ENCODE measurements around the gene FGD4.
"Not testable (repeated sequence)": the region's sequence is repeated elsewhere in the genome, so short reads cannot be mapped to it uniquely, and the experiment has no call there.

Gene FGD4

DNA sequence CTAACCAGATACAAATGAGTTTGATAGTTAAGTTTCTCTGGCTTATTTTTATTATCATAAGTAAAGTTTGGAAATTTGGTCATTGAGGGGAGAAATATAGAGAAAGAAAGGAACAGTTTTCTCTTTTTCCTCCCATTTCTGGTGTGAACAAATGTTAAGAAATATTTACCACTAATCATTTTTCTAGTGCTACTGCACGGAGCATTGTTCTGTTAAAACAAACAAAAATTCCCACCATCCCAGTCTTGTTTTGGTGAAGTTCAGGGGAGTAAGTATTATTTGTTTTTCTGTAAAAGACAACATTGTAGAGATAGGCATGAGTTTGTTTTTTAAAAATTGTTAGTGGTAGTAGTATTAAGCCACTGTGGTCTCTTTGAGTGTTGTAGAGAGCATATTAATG lies 135.3 kb downstream of the FGD4 start:
- no peak overlapping the region for H3K4me3 Mint-ChIP-seq
- no peaks in the 10 kb centered on the region for H3K9me3 Mint-ChIP-seq
- peaks cover 10% of the 10 kb centered on the region for H3K27me3 Mint-ChIP-seq
- H3K4me1 Mint-ChIP-seq = peaks cover 15% of the 10 kb centered on the region
- no peaks in the 10 kb centered on the region for H3K36me3 Mint-ChIP-seq
- H3K27ac Mint-ChIP-seq = no peak overlapping the region

DNA sequence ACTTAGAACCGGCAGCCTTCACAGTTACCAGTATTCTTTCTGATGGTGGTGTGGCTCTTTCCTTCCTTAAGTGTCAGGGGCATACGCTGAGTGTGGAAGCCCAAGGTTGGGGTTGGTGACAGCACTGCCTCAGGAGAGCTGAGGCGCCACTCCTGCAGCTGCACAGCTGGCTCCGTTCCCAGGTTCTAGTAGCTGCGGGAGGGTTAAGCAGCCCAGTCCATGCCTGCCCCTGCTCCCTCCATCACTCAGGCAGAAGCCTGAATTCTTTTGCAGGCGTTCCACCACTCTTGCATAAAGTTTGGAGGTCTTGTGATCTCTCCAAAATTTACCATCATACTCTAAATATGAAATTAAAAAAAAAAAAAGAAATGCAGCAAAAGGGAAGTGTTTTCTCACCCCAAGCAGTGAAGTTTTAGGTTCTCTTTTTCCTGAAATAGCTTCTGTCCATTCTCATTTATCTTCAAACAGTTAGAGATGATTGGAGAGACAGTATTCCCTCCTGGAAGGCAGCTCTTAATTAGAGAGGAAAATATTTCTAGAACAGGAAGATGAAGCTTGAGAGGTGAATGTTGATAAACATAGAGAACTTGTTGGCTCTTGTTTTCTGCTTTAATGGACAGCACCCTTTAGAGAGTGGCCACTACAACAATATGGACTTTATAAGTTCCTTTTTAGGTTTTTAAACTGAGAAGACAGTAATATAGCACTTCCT lies 136.1 kb downstream of the FGD4 start:
- no peak overlapping the region for H3K4me3 Mint-ChIP-seq
- peaks cover 15% of the 10 kb centered on the region for H3K4me1 Mint-ChIP-seq
- no peak overlapping the region for H3K27ac Mint-ChIP-seq
- no peaks in the 10 kb centered on the region for H3K9me3 Mint-ChIP-seq
- no peaks in the 10 kb centered on the region for H3K36me3 Mint-ChIP-seq
- H3K27me3 Mint-ChIP-seq = peaks cover 13% of the 10 kb centered on the region

DNA sequence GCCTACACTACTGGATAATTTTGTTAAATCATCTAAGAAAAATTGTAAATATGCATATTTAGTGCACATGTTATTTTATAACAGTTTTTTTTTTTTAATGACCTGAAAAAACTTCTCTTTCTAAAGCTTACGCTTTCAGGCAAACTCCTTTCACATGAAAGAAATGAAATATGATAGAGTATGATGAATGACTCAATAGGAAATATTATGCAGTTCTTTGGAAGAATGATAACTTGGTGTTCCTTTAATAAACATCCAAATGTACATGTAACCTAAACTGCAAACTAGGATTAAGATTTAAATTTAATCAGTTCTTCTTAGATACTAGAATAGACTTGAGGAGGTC lies 136.6 kb downstream of the FGD4 start:
- Mint-ChIP-seq H3K36me3 (no peaks in the 10 kb centered on the region), H3K4me1 (peaks cover 15% of the 10 kb centered on the region), H3K27me3 (peaks cover 13% of the 10 kb centered on the region), H3K4me3 (no peak overlapping the region), H3K9me3 (no peaks in the 10 kb centered on the region), H3K27ac (no peak overlapping the region)

DNA sequence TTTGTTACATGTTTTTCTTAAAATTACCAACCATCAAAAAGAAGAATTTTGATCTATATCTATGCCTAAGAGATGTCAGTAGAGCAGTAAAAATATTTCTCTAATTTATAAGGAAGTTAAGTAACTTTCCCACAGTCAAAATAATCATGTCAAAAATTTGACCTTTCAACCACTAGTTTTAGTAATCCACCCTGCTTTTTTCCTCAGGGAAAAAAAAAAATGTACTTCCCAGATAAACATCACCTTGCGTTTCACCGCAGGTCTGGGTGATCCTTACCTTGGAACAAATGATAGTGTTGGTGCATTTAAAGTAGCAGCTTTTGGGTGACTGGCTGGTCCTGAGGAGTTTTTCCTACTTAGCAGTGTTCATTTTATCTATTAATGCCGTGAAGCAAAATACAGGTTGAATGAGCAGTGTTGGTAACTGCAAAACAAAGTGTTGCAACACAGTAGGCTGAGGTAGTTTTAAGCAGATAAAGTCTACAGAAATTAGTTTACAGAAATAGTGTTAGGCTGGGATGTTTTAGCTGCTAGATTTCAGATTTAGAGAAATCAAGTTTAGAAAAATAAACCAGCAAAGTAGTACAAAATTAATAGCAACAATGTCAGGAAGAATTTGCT lies 142.5 kb downstream of the FGD4 start:
- Mint-ChIP-seq H3K9me3 (no peaks in the 10 kb centered on the region), H3K4me1 (no peaks in the 10 kb centered on the region), H3K36me3 (no peaks in the 10 kb centered on the region), H3K27me3 (peaks cover 8% of the 10 kb centered on the region), H3K27ac (no peak overlapping the region), H3K4me3 (no peak overlapping the region)

DNA sequence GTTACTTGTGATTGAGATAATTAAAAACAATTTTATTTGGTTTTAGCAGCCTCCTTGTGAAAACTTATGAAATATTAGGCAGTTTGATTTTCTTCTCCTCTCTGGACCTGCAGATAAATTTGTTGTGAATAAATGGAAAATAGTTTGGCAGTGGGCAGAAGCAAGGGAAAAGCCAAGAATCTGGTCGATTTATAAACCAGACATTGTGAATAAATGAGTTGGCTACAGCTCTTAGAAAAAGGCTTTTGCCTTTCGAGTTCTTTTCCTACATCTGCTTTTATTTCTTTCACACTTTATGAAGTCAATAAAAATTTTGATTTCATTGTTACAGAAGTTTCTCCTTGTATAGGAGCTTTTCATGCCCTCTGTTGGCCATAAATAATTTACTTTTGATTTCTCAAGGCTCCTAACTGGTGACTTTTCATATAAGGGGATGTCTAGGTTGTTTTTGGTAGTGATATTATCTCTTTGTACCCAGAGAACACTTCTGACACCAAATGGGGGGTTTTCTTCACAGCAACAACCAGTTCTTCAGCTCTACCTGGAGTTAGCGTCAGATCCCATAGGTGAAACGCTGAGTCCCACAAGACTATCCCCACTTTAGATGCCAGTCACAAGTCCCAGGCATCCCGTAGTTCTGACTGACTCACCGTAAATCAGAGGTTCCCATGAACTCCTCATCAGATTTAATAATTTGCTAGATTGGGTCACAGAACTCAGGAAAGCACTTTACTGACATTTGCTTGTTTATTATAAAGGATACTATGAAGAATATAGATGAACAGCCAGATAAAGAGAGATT lies 143.3 kb downstream of the FGD4 start:
- Mint-ChIP-seq H3K9me3 (no peaks in the 10 kb centered on the region), H3K4me3 (no peak overlapping the region), H3K27me3 (peaks cover 8% of the 10 kb centered on the region), H3K36me3 (no peaks in the 10 kb centered on the region), H3K27ac (no peak overlapping the region), H3K4me1 (no peaks in the 10 kb centered on the region)

DNA sequence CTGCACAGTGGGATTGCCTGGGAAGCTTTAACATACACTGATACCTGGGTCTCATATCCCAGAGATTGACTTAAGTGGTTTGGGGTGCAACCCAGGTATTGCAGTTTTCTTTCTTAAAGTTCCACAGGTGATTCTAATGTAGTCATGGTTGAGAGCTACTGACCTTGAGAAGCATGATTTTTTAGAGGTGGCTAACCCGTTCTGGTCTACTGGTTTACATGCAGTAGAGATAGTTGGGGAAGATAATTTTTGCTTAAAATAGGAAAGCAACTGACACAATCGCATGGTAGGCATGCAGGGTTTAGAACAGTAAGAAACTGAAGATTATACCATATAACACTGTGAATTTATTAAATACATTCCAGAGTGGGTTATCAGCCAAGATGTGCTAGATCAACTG lies 145.5 kb downstream of the FGD4 start:
- H3K9me3 Mint-ChIP-seq = no peaks in the 10 kb centered on the region
- peaks cover 5% of the 10 kb centered on the region for H3K27me3 Mint-ChIP-seq
- H3K4me3 Mint-ChIP-seq = no peak overlapping the region
- H3K4me1 Mint-ChIP-seq = no peaks in the 10 kb centered on the region
- H3K27ac Mint-ChIP-seq = no peak overlapping the region
- no peaks in the 10 kb centered on the region for H3K36me3 Mint-ChIP-seq

DNA sequence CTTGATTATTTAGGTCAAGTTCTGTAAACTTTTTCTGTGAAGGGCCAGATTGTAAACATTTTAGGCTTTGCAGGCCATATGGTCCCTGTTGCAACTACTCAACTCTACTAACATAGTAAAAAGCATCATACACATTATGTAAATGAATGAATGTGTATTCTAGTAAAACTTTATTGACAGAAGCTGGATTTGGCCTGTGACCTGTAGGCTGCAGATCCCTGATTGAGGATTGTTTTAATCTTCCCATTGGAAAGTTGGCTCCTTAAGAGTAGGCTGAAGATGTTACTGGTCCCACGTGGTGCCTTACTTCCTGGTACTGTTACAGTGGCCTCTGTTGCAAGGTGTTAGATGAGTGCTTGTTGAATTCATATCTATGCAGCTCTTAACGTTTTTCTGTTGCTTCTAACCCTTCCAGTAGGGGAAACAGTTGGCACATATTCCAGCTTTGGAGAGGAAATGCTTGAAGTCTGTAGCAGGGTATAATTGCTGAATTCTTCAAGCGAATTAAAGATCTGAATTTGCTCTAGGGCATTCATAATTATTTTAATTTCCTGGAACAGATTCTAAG lies 146.1 kb downstream of the FGD4 start:
- Mint-ChIP-seq H3K27ac (no peak overlapping the region), H3K4me3 (no peak overlapping the region), H3K4me1 (no peaks in the 10 kb centered on the region), H3K27me3 (peaks cover 2% of the 10 kb centered on the region), H3K36me3 (no peaks in the 10 kb centered on the region), H3K9me3 (no peaks in the 10 kb centered on the region)

DNA sequence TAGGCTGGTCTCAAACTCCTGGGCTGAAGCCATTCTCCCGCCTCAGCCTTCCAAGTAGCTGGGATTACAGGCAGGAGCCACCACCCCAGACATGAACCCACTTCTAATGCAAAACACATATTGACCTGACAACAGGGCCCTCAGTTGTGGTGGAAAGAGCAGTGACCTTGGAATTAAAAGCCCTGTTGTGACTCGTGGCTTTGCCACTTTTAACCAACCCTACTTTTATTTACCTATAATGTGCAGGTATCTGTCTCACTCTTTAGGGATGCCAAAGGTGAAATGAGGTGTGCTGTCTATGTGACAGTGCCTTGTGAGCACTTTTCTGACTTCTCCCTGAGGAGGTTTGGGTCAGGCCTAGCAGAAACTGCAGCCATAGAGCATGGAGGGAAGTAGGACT lies 146.9 kb downstream of the FGD4 start:
- no peak overlapping the region for H3K4me3 Mint-ChIP-seq
- H3K4me1 Mint-ChIP-seq = no peaks in the 10 kb centered on the region
- no peaks in the 10 kb centered on the region for H3K9me3 Mint-ChIP-seq
- no peak overlapping the region for H3K27ac Mint-ChIP-seq
- H3K27me3 Mint-ChIP-seq = peaks cover 2% of the 10 kb centered on the region
- H3K36me3 Mint-ChIP-seq = no peaks in the 10 kb centered on the region

DNA sequence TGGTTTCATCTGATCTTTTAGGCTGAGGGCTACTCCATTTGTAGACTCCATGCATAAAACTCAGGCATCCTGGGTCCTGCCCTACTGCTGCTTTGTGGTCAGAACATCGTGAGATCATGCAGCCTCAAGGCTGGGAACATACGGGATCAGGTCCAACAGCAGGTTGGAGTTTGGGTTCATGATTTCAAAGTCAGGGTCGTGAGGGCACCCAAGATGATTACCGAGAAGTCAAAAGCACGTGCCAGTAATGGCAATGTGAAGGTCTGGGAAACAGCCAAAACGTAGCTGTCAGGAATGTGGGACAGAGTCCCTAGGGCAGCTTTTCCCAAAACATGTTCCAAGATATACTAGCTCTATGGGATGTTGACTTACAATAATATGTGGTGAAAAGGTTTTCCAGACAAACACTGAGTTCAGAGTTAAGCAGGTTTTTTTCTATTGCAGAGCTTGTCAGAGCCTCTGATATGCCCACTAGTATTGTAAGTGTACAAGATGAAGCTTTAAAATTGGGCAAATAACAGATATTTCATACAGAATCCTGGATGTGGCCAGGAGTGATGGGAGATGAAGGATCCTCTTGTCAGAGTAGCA lies 149.4 kb downstream of the FGD4 start:
- Mint-ChIP-seq H3K4me1 (no peaks in the 10 kb centered on the region), H3K27me3 (no peaks in the 10 kb centered on the region), H3K9me3 (no peaks in the 10 kb centered on the region), H3K4me3 (no peak overlapping the region), H3K36me3 (no peaks in the 10 kb centered on the region), H3K27ac (no peak overlapping the region)

DNA sequence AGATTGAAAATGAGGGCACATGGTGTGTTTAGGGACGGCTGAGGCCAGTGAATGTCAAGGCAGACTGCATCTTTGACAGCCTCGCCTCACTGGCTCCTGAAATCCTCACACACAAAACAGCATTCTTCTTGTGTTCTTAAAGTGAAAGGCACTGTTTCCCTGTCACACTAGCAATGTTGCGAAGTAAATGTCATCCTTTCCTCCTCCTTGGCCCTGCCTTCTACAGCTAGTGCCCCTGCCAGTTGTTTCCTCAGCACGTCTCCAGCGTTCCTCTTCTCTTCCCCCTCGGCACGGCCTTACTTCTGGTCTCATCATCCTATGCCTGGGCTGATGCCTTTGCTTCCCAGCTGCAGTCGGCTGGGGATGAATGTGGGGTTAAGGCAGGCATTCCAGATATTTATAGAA lies 150.3 kb downstream of the FGD4 start:
- no peak overlapping the region for H3K27ac Mint-ChIP-seq
- no peaks in the 10 kb centered on the region for H3K36me3 Mint-ChIP-seq
- H3K9me3 Mint-ChIP-seq = no peaks in the 10 kb centered on the region
- H3K4me1 Mint-ChIP-seq = no peaks in the 10 kb centered on the region
- no peaks in the 10 kb centered on the region for H3K27me3 Mint-ChIP-seq
- H3K4me3 Mint-ChIP-seq = no peak overlapping the region

DNA sequence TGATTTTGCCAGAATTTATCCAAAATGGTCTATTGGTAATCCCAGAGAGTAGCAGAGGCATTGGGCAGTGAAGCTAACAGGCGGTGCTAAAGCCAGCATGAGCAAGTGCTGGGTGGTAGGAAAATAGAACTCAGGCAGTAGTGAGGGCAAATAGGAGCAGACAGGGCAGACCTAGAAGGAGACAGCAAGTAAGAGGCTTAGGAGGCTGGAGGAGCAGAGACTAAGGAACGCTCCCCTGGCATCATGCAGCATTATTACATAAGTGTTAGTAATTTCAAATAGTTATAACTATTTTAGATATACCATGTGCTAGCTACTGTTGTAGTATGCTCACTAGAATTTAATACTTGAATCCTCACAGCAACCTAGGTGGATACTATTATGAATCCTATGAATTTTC lies 151.7 kb downstream of the FGD4 start:
- Mint-ChIP-seq H3K27ac (no peak overlapping the region), H3K36me3 (no peaks in the 10 kb centered on the region), H3K27me3 (no peaks in the 10 kb centered on the region), H3K9me3 (no peaks in the 10 kb centered on the region), H3K4me3 (no peak overlapping the region), H3K4me1 (no peaks in the 10 kb centered on the region)

DNA sequence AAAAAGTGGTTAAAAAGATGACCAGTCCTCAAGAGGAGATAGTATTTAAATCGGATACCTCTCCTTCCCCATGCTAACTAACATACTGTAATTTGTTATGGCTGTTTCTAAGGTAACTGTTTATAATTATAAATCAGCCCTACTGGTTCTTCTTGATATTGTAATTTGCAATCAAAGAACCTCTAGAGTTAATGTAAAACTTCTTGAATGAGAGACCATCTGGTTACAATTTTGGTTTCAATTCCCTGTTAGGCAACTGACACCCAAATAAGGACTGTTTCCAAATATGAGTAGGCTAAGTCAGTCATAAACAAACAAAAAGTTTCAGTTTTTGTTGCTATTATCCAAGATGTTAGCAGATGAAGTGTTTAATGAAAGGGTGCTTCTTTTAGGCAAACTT lies 159.5 kb downstream of the FGD4 start:
- Mint-ChIP-seq H3K27ac (no peak overlapping the region), H3K27me3 (no peaks in the 10 kb centered on the region), H3K9me3 (no peaks in the 10 kb centered on the region), H3K4me3 (no peak overlapping the region), H3K36me3 (no peaks in the 10 kb centered on the region), H3K4me1 (no peaks in the 10 kb centered on the region)

DNA sequence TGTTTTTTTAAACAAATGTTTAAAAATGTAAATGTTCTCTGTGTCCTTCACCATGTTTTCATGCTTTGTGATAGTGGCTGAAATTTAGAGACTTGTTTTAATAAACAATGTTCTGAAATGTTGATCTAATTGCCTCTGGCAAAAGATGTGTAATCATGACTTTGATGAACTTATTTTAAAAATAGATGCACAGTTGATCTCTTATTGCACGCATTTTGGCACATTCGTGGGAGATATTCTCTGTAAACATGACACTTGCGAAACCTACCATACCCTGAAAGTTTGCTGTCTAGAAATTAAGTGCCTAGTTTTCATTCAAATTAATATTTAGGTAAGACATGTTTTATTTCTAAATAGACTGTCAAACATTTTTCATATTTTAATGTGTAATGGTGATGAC lies 160.1 kb downstream of the FGD4 start:
- H3K36me3 Mint-ChIP-seq = no peaks in the 10 kb centered on the region
- peak overlapping the region; percentile 30 for H3K27ac Mint-ChIP-seq
- no peaks in the 10 kb centered on the region for H3K4me1 Mint-ChIP-seq
- H3K9me3 Mint-ChIP-seq = no peaks in the 10 kb centered on the region
- no peak overlapping the region for H3K4me3 Mint-ChIP-seq
- H3K27me3 Mint-ChIP-seq = no peaks in the 10 kb centered on the region

DNA sequence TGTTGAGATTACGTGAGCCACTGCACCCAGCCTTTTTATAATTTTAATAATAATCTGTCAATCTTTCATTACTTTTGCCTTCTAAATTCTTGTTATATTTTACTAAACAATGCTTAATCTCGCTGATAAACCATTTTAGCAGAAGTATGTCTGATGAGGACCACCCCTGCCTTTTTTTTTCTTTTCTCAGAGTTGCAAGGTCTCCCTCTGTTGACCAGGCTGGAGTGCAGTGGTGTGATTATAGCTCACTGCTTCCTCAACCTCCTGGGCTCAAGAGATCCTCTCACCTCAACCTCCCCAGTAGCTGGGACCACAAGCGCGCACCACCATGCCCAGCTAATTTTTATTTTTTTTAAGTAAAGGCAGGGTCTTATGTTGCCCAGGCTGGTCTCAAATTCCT lies 161.2 kb downstream of the FGD4 start:
- Mint-ChIP-seq H3K27me3 (no peaks in the 10 kb centered on the region), H3K27ac (no peak overlapping the region), H3K36me3 (no peaks in the 10 kb centered on the region), H3K4me1 (no peaks in the 10 kb centered on the region), H3K9me3 (no peaks in the 10 kb centered on the region), H3K4me3 (no peak overlapping the region)

DNA sequence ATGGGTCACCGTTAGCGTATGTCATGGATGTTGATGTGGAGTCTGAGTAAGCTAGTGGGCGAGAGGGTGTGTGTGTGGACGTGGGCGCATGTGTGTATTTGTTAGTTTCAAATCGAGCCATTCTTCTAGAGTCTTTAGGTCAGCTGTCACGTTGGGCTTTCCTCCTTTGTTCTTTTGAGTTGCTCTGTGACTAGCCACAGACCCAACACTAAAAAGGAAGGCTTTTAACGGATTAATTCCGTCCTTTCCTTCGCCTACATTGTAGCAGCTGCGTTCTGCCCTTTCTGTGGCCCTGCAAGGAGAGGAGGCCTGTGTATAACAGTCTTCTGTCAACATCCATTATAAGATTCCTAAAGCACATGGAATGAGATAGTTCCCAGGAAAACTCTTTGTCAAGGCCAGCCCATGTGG lies 162.6 kb downstream of the FGD4 start:
- Mint-ChIP-seq H3K27me3 (no peaks in the 10 kb centered on the region), H3K36me3 (no peaks in the 10 kb centered on the region), H3K4me1 (no peaks in the 10 kb centered on the region), H3K4me3 (no peak overlapping the region), H3K9me3 (no peaks in the 10 kb centered on the region), H3K27ac (no peak overlapping the region)

DNA sequence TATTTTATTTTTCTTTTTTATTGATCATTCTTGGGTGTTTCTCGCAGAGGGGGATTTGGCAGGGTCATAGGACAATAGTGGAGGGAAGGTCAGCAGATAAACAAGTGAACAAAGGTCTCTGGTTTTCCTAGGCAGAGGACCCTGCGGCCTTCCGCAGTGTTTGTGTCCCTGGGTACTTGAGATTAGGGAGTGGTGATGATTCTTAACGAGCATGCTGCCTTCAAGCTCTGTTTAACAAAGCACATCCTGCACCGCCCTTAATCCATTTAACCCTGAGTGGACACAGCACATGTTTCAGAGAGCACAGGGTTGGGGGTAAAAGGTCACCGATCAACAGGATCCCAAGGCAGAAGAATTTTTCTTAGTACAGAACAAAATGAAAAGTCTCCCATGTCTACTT lies 163.1 kb downstream of the FGD4 start:
- not testable (repeated sequence) for H3K27ac Mint-ChIP-seq, H3K27me3 Mint-ChIP-seq, H3K4me3 Mint-ChIP-seq, H3K36me3 Mint-ChIP-seq, H3K9me3 Mint-ChIP-seq, H3K4me1 Mint-ChIP-seq
